ENCODE data around the gene BTBD7.

Gene BTBD7

DNA sequence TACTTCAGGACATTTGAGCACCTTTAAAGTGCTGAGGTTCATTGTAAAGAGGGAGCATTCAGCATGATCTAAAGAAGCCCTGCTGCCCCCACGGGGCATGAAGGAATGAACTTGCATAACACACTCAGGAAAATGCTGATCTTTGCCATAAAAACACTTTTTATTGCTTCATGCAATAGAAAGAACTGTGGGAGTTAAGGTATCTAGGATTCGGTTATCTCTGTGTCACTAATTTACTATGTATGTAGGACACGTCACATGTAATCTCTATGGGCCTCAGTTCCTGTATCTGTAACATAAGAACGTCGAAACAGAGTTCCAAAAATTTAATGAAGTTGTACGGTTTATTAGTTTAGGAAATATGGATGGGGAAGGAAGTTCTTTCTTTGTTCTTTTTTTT lies 33.0 kb downstream of the BTBD7 start:
- DNase-seq: no peak

DNA sequence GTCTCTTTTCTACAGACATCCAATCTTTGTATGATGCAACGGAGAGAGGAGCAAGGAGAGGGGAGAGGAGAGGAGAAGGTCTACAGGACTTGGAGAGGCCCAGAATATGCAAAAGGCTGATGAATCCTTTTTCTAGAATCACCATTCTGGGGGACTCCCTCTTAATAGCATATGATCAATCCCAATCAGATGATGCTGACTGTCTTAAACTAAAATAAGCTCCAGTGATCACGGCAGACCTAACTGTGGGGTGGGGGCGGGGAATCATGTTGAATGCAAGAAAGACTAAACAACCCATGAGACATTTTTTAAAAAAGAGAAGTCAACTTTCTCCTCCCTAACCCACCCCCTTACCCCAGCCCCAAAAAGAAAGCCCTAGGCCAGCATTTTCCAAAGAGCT lies 33.4 kb downstream of the BTBD7 start:
- no peak for DNase-seq

DNA sequence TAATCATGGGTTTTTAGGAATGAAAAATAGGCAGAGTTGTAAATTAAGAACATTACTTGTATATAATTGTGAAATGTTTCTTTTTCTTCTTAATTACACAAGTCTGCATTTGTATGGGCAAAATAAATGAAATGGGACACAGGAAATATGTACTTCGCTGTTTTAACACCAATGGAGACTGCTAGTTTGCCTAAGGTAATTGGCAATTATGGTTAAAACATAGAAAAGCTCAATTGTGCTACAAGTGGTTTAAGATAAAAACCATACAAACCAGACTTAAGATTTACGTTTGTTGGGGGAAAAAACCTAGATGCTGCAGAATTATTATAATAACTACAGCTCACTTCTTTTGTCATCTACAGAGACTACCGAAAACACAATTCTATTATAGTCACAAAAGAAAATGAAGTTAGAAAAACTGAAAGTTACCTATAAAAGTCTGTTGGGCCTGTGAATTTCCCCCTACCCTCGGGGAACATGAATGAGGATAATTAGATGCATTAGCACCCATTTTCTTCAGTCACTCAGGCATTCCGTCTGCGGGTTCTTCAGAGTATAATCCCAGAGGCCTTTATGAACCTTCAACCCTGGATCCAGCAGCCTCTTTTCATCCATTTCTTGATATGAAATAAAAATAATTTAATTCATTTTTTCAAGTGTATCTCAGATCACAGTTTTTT lies 37.2 kb downstream of the BTBD7 start:
- DNase-seq: no peak

GRCh38 chr14:93286212-93286890 lies 46.5 kb downstream of the BTBD7 start:
- no peak for DNase-seq

DNA sequence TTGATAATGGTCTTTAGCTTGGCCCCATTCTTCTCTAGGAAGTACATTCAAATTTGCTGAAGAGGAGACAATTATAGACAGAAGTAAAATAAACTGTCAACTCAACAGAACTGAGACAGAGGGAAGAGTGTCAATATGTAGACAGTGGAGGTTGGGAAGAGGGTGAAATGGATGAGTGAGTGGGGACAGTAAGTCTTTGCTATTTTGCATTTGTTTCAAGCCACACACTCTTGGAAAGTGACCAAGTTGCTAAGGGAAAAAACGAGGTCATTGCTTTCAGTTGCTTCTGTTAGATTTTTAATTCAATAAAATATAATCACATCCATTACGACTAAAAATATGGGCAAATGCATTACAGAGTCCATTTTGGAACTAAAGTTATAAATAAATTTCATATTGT lies 47.8 kb downstream of the BTBD7 start:
- DNase-seq: no peak

GRCh38 chr14:93281937-93282336 lies 50.9 kb downstream of the BTBD7 start:
- no peak for DNase-seq

DNA sequence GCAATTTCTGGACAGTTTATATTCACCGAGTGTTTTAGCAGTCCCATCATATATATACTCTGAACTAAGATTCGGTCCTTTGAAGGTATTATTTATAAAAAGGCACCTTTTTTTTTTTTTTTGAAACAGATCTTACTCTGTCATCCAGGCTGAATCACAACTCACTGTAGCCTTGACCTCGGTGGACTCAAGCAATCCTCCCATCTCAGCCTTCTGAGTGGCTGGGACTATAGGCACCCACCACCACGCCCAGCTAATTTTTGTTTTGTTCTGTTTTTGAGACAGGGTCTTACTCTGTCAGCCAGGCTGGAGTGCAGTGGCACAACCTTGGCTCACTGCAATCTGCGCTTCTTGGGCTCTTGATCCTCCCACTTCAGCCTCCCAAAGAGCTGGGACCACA lies 52.1 kb downstream of the BTBD7 start:
- DNase-seq: no peak

GRCh38 chr14:93276031-93276716 lies 56.7 kb downstream of the BTBD7 start:
- no peak for DNase-seq

GRCh38 chr14:93274055-93274806 lies 58.6 kb downstream of the BTBD7 start:
- no peak for DNase-seq

DNA sequence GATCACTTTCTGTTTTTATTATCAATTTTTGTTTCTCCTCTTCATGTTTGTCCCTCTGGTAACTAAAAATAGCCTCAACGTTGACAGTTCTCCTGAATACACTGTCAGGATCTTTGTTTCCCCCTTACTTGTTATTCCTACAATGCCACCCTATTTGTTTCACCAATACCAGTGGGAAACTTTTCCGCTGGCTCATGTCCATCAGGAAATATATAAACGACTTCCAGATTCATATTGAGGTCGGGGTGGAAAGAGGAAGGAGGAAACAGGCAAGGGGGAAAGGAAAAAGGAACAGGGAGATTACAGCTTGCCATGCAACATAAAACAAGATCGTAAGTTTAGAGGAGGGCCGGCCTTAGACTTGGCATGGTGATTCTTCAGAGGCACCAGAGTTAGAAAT lies 61.7 kb downstream of the BTBD7 start:
- no peak for DNase-seq

DNA sequence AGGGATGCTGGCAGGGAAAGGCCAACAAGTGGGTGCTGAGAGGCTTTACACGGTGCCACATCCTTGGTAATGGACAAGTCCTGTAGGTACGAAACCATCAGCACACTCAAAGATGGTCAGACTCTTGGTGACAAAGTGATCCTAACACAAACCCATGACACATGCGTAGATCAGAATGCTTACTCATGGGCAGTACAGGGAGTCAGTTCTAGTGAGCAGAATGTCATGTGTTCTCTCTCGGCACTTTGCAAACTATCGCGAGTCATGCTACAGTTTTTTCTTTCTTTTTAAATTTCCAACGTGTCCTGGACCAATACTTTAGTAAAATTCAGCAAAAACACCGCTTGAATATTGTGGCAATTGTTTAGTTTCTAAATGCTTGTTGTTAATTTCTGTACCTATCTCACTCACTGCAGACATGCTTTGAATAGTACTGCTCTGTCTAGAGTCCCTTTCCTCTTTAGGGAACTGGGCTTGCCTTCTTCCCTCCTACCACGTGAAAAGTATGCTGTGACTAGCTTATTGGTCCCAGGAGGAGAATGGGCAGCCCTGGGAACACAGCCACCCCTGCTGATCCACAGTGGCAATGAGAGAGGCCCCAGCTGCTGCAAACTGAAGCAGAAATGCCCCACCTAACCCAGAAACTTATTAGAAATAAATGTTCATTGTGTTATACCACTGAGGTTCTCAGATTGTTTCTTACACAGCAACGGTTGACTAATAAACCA lies 63.3 kb downstream of the BTBD7 start:
- DNase-seq: no peak

DNA sequence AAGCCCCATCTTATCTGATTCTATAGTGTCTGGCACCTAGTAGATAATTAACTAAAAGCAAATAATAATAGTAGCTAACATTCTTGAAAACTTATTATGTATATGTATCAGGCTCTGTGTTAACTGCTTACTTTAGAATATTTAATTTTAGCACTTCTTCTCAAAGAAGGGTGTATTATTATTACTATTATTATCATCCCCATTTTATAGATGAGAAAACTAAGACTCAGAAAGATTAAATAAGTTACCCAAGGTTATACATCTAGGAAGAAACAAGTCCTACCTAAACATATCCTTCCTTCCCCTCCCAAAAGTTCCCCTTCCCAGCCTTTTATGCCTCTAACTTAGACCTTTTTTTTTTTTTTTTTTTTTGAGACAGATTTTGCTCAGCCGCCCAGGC lies 64.4 kb downstream of the BTBD7 start:
- DNase-seq: no peak

DNA sequence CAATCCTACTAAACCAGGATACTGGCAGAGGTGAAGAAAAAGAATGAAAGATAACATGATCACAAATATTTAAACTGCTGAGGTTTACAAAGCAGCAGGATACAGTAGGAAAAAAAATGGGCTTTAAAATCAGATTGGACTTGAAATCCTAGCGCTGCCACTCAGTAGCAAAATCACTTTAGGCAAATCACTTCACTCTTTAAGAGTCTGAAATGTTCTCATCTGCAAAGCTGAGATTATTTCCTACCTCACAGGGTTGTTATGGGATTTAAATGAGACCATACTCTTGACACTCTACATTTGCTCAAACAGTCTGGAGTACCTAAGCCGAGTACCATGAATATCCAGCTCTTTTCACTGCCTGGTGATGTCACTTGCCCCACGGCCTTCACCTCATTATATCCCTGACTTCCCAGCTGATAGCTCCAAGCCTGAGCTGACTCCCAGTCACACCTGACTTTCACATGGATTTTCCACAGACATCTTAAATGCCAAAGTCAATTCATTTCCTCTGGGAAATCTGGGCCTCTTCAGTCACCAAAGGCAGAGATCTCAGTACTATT lies 65.6 kb downstream of the BTBD7 start:
- no peak for DNase-seq

DNA sequence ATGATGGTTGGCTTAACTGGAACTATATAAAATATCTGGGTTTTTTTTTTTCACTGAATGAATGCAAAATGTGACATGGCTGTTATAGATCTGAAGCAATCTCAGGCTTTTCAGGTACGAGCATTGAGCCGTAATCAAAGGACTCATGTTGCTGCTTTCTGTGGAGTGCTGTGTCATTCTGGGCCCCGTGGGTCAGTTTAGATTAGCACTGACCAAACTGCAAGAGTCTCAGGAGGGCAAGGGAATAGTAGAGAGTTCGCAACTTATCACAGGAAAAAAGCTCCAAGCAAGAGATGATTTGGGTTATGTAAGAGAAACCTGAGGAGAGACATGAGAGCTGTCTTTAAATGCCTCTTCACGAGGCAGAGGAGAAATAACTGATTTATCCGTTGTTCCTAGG lies 66.7 kb downstream of the BTBD7 start:
- DNase-seq: no peak

DNA sequence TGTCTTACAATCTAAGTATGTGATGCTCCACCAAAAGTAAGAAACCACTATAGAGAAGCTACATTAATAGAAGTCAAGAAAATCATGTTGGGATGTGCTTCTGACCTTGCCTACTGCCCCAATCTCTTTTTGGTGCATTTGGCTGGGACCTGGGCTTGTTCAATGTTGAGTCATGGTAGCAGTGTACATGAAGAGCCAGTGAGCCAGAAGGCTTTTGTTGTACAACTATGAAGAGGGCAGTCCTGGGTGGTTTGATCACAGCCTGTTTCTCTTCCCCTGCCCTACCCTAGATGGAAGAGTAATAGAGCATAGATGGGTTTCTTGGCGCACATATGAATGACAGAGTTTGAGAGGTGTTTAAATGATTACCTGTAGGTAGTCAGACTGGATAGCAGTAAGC lies 69.4 kb downstream of the BTBD7 start:
- peak; percentile 42 for DNase-seq

- DNase-seq: no peak
Observed at GRCh38 chr14:93262446-93262845, 70.4 kb downstream of the BTBD7 start.

GRCh38 chr14:93249128-93249831 lies 83.6 kb downstream of the BTBD7 start:
- no peak for DNase-seq

- DNase-seq: no peak
Observed at GRCh38 chr14:93246534-93246933, 86.3 kb downstream of the BTBD7 start.

- DNase-seq: no peak
Observed at GRCh38 chr14:93245764-93246420, 86.9 kb downstream of the BTBD7 start.

DNA sequence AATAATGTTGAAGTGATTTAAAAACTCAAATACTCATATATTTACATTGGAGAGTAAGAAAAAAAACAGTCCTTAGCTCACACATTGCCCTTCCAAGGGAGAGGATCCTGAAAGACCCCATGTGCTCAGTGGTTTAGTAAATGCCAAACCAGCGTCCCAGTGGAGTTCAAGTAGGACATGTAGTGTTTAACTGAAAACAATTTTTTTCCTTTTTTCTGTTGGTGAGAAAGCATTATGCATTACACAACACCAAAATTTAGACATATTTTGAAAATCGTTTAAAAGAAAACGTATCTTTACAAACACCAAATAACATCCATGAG lies 92.2 kb downstream of the BTBD7 start:
- DNase-seq: no peak

- DNase-seq: no peak
Observed at GRCh38 chr14:93239869-93240677, 92.8 kb downstream of the BTBD7 start.

All from NCI-H524 treated with DMSO at 0.1 percent for 48 hours (cell line).